Spinal cord (tissue), 10 donors: ENCODE data around the gene CNGA3. TPM values are rescaled to one million over a fixed set of nuclear protein-coding genes. Genes with fewer than 3 reads are reported as not detected.
"Not testable (repeated sequence)": the region's sequence is repeated elsewhere in the genome, so short reads cannot be mapped to it uniquely, and the experiment has no call there.

Experiments
- DNase-seq, 6 donors: peaks; one replicate each; pipeline versions ENCODE4 v3.0.0 to v3.0.0-alpha.2; 2013 to 2015; ENCODE audit warnings: low spot score in 6 of 6, low read depth in 4 of 6
- H3K27ac ChIP-seq: one replicate; pipeline ENCODE4 v1.5.1; 2013; ENCODE audit warnings: low read depth, low read length, control low read depth
- H3K27me3 ChIP-seq: one replicate; pipeline ENCODE4 v1.6.1; 2013; ENCODE audit warnings: low read length; ENCODE audit not compliant: control insufficient read depth, insufficient read depth
- H3K36me3 ChIP-seq: one replicate; pipeline ENCODE4 v1.6.1; 2013; ENCODE audit warnings: low read length; ENCODE audit not compliant: control insufficient read depth, insufficient read depth
- H3K4me1 ChIP-seq: one replicate; pipeline ENCODE4 v1.6.1; 2013; ENCODE audit warnings: low read length; ENCODE audit not compliant: control insufficient read depth, insufficient read depth
- H3K4me3 ChIP-seq: one replicate; pipeline ENCODE4 v1.5.1; 2013; ENCODE audit warnings: low read depth, low read length, control low read depth
- H3K9me3 ChIP-seq: one replicate; pipeline ENCODE4 v1.6.1; 2013; ENCODE audit warnings: low read length; ENCODE audit not compliant: control insufficient read depth, insufficient read depth
- WGBS: methylation state at CpG from one replicate; pipeline ENCODE4 v1.1.5; 2013; ENCODE audit warnings: missing lambda C conversion rate; ENCODE audit not compliant: insufficient coverage; 5-methylcytosine and 5-hydroxymethylcytosine counted together
- polyA plus RNA-seq, 2 donors: library from polyadenylated mRNA; unstranded; fragments of 120-200 nt; gene quantifications; one replicate each; pipeline ENCODE4 v1.2.1, GENCODE V29; 2013; ENCODE audit not compliant: insufficient read length in 2 of 2
- total RNA-seq, 2 donors: library from RNA; depleted of rRNA in 1 of 2; stranded (reverse); fragments of 120-200 nt in 1 of 2; fragments of >200 nt in 1 of 2; gene quantifications; one replicate each; pipeline versions ENCODE4 v1.2.3 to v1.2.4, GENCODE V29; 2013 to 2014
- donor health status: healthy.

CNGA3 gene
- total and polyA plus RNA-seq, 4 donors: 4.9 to 15.2 (median 7.3) TPM

GRCh38 chr2:98405301-98405700 lies 59.0 kb downstream of the CNGA3 start:
- Histone ChIP-seq H3K36me3 (no peaks in the 10 kb centered on the region), H3K9me3 (no peaks in the 10 kb centered on the region), H3K4me3 (no peak overlapping the region), H3K4me1 (no peaks in the 10 kb centered on the region), H3K27ac (no peak overlapping the region), H3K27me3 (no peaks in the 10 kb centered on the region)
- 86% methylated on average over 2 of the region's 2 CpGs for WGBS
- DNase-seq: no peak

GRCh38 chr2:98408155-98408554 lies 61.9 kb downstream of the CNGA3 start:
- DNase-seq: no peak
- no peaks in the 10 kb centered on the region for H3K27me3 ChIP-seq
- H3K4me3 ChIP-seq: no peak overlapping the region
- H3K27ac ChIP-seq: no peak overlapping the region
- no peaks in the 10 kb centered on the region for H3K36me3 ChIP-seq
- WGBS: 76% methylated on average over 2 of the region's 5 CpGs
- H3K9me3 ChIP-seq: no peaks in the 10 kb centered on the region
- no peaks in the 10 kb centered on the region for H3K4me1 ChIP-seq

- no peaks in the 10 kb centered on the region for H3K36me3 ChIP-seq
- H3K27ac ChIP-seq: no peak overlapping the region
- DNase-seq: peak; percentile 4 to 73 (median 32)
- no peaks in the 10 kb centered on the region for H3K4me1 ChIP-seq
- 100% methylated on average over 1 of the region's 5 CpGs for WGBS
- peaks cover 1% of the 10 kb centered on the region for H3K9me3 ChIP-seq
- no peak overlapping the region for H3K4me3 ChIP-seq
- no peaks in the 10 kb centered on the region for H3K27me3 ChIP-seq
Measured at GRCh38 chr2:98412751-98413458, 66.6 kb downstream of the CNGA3 start.

GRCh38 chr2:98414246-98414645 lies 68.0 kb downstream of the CNGA3 start:
- 72% methylated on average over 7 of the region's 7 CpGs for WGBS
- not testable (repeated sequence) for H3K27ac ChIP-seq, H3K4me1 ChIP-seq, H3K27me3 ChIP-seq, H3K36me3 ChIP-seq, H3K4me3 ChIP-seq, H3K9me3 ChIP-seq, DNase-seq

- not testable (repeated sequence) for H3K4me1 ChIP-seq, H3K27ac ChIP-seq, H3K36me3 ChIP-seq, H3K9me3 ChIP-seq, H3K27me3 ChIP-seq, DNase-seq, H3K4me3 ChIP-seq
- WGBS: 97% methylated on average over 5 of the region's 9 CpGs
Measured at GRCh38 chr2:98415719-98416248, 69.5 kb downstream of the CNGA3 start.

- Histone ChIP-seq H3K36me3 (no peaks in the 10 kb centered on the region), H3K4me3 (no peak overlapping the region), H3K27ac (no peak overlapping the region), H3K9me3 (peaks cover 1% of the 10 kb centered on the region), H3K4me1 (no peaks in the 10 kb centered on the region), H3K27me3 (no peaks in the 10 kb centered on the region)
- no CpG with 5 or more reads among the region's 2 CpGs for WGBS
- DNase-seq: peak in 1 of 6 donors; percentile 44
Measured at GRCh38 chr2:98416383-98417159, 70.3 kb downstream of the CNGA3 start.

GRCh38 chr2:98419544-98419943 lies 73.3 kb downstream of the CNGA3 start:
- peak in 1 of 6 donors; percentile 57 for DNase-seq
- Histone ChIP-seq H3K27ac (no peak overlapping the region), H3K4me3 (no peak overlapping the region), H3K4me1 (no peaks in the 10 kb centered on the region), H3K9me3 (no peaks in the 10 kb centered on the region), H3K36me3 (no peaks in the 10 kb centered on the region), H3K27me3 (no peaks in the 10 kb centered on the region)
- WGBS: no CpG with 5 or more reads among the region's 2 CpGs

- Histone ChIP-seq H3K27ac (no peak overlapping the region), H3K36me3 (no peaks in the 10 kb centered on the region), H3K9me3 (no peaks in the 10 kb centered on the region), H3K27me3 (no peaks in the 10 kb centered on the region), H3K4me3 (no peak overlapping the region), H3K4me1 (no peaks in the 10 kb centered on the region)
- 71% methylated on average over 4 of the region's 6 CpGs for WGBS
- DNase-seq: no peak
Measured at GRCh38 chr2:98419977-98420725, 73.9 kb downstream of the CNGA3 start.

- Histone ChIP-seq H3K9me3 (no peaks in the 10 kb centered on the region), H3K4me1 (no peaks in the 10 kb centered on the region), H3K4me3 (no peak overlapping the region), H3K27me3 (no peaks in the 10 kb centered on the region), H3K27ac (no peak overlapping the region), H3K36me3 (no peaks in the 10 kb centered on the region)
- DNase-seq: no peak
Measured at GRCh38 chr2:98422449-98422848, 76.2 kb downstream of the CNGA3 start.
